HG02759 (cell line): ENCODE data around the gene TMEM50A.
"Not testable (repeated sequence)": the region's sequence is repeated elsewhere in the genome, so short reads cannot be mapped to it uniquely, and the experiment has no call there.

Experiments used
- ATAC-seq: cut with Tn5 transposase; IDR thresholded peaks from one replicate; pipeline ENCODE4 v1.9.1; 2021; ENCODE audit warnings: mild to moderate bottlenecking, moderate library complexity; ENCODE audit not compliant: unreplicated experiment

Gene TMEM50A

GRCh38 chr1:25383090-25383489 lies 45.0 kb downstream of the TMEM50A start:
- ATAC-seq, result not testable (repeated sequence)

- ATAC-seq, result not testable (repeated sequence)
These were observed 45.7 kb downstream of the TMEM50A start for GRCh38 chr1:25383875-25384274.

GRCh38 chr1:25387096-25387495 lies 49.0 kb downstream of the TMEM50A start:
- ATAC-seq, result not testable (repeated sequence)

GRCh38 chr1:25388691-25389090 lies 50.6 kb downstream of the TMEM50A start:
- ATAC-seq, result not testable (repeated sequence)

GRCh38 chr1:25389721-25390120 lies 51.6 kb downstream of the TMEM50A start:
- ATAC-seq, result not testable (repeated sequence)

GRCh38 chr1:25392841-25393240 lies 54.7 kb downstream of the TMEM50A start:
- ATAC-seq, result no peak

GRCh38 chr1:25397549-25397948 lies 59.4 kb downstream of the TMEM50A start:
- ATAC-seq, result not testable (repeated sequence)

GRCh38 chr1:25398079-25398478 lies 59.9 kb downstream of the TMEM50A start:
- ATAC-seq, result not testable (repeated sequence)

- not testable (repeated sequence) for ATAC-seq
These were observed 65.0 kb downstream of the TMEM50A start for GRCh38 chr1:25402947-25403803.

GRCh38 chr1:25405731-25406305 lies 67.7 kb downstream of the TMEM50A start:
- ATAC-seq, result not testable (repeated sequence)

- ATAC-seq, result not testable (repeated sequence)
These were observed 71.7 kb downstream of the TMEM50A start for GRCh38 chr1:25409641-25410427.
